IMR-90 (cell line): ENCODE data around the gene PPP1R14C. TPM values are rescaled to one million over a fixed set of nuclear protein-coding genes. Genes with fewer than 3 reads are reported as not detected.

Experiments used
- ATAC-seq: fragments of 200-7000 bp; cut with Tn5 transposase; 2 replicates; pipeline ENCODE4 v1.9.1; 2020; ENCODE audit warnings: low read depth, mild to moderate bottlenecking, moderate library complexity
- BruUV-seq: library from RNA; stranded (reverse); fragments of 400-500 nt; replicated peaks from 2 replicates; lab custom pipeline; 2021; lab: Mats Ljungman, UMichigan
- CTCF ChIA-PET: fragments of 300-600 bp; formaldehyde crosslinking; extraction: SDS; loops from one replicate; lab custom pipeline; 2021; ENCODE audit warnings: antibody characterized with exemption; lab: Yijun Ruan, JAX
- POLR2A ChIA-PET: fragments of 300-600 bp; sonication (Branson Sonifier 250); formaldehyde crosslinking; loops from one replicate; lab custom pipeline; 2022; ENCODE audit warnings: antibody characterized with exemption; ENCODE audit not compliant: unreplicated experiment; lab: Charles Lee
- DNase-seq: peaks from one replicate; pipeline ENCODE4 v3.0.0; 2013
- H2AFZ ChIP-seq: replicated peaks from 2 replicates; pipeline ENCODE3; 2013; ENCODE audit warnings: low read length, mild to moderate bottlenecking; ENCODE audit not compliant: poor library complexity
- H2AK5ac ChIP-seq: 2 replicates; pipeline ENCODE4 v1.6.1; 2013; ENCODE audit warnings: low read depth, low read length, inconsistent platforms
- H2AK9ac ChIP-seq: replicated peaks from 2 replicates; pipeline ENCODE3; 2013; ENCODE audit warnings: mild to moderate bottlenecking, low read depth, low read length, moderate library complexity; ENCODE audit not compliant: poor library complexity
- H2BK120ac ChIP-seq: 2 replicates; pipeline ENCODE4 v1.6.1; 2013; ENCODE audit warnings: low read depth, low read length, inconsistent platforms
- H2BK15ac ChIP-seq: 3 replicates; pipeline ENCODE4 v1.6.1; 2013; ENCODE audit warnings: low read depth, low read length, inconsistent platforms
- H2BK20ac ChIP-seq: 2 replicates; pipeline ENCODE4 v1.6.1; 2013; ENCODE audit warnings: low read depth, mild to moderate bottlenecking, inconsistent platforms, low read length, moderate library complexity
- H2BK5ac ChIP-seq: 2 replicates; pipeline ENCODE4 v1.6.1; 2013; ENCODE audit warnings: mild to moderate bottlenecking, low read depth, low read length, inconsistent platforms; ENCODE audit not compliant: poor library complexity, severe bottlenecking
- H3K14ac ChIP-seq: replicated peaks from 2 replicates; pipeline ENCODE4 v1.6.1; 2013; ENCODE audit warnings: low read depth, low read length, inconsistent platforms
- H3K18ac ChIP-seq: 2 replicates; pipeline ENCODE4 v1.6.1; 2013; ENCODE audit warnings: low read depth, low read length, control low read depth
- H3K23ac ChIP-seq: 2 replicates; pipeline ENCODE4 v1.6.1; 2013; ENCODE audit warnings: low read depth, low read length, inconsistent platforms
- H3K27ac ChIP-seq: 2 replicates; pipeline ENCODE4 v1.5.1; 2013; ENCODE audit warnings: mild to moderate bottlenecking, control low read depth, low read length; ENCODE audit not compliant: insufficient read depth
- H3K27me3 ChIP-seq: 2 replicates; pipeline ENCODE4 v1.6.1; 2013; ENCODE audit warnings: low read length; ENCODE audit not compliant: control insufficient read depth, insufficient read depth
- H3K36me3 ChIP-seq: 2 replicates; pipeline ENCODE4 v1.6.1; 2013; ENCODE audit warnings: low read length, mixed read lengths; ENCODE audit not compliant: control insufficient read depth, insufficient read depth
- H3K4ac ChIP-seq: 2 replicates; pipeline ENCODE4 v1.6.1; 2013; ENCODE audit warnings: low read depth, low read length, inconsistent platforms
- H3K4me1 ChIP-seq: 2 replicates; pipeline ENCODE4 v1.6.1; 2013; ENCODE audit warnings: low read length, mixed read lengths; ENCODE audit not compliant: control insufficient read depth, insufficient read depth
- H3K4me2 ChIP-seq: 2 replicates; pipeline ENCODE4 v1.6.1; 2013; ENCODE audit warnings: low read depth, mild to moderate bottlenecking, control low read depth, low read length, moderate library complexity
- H3K4me3 ChIP-seq: 2 replicates; pipeline ENCODE4 v1.5.1; 2013; ENCODE audit warnings: low read depth, mild to moderate bottlenecking, control low read depth, low read length, moderate library complexity; ENCODE audit not compliant: insufficient read depth
- H3K56ac ChIP-seq: 2 replicates; pipeline ENCODE4 v1.6.1; 2013; ENCODE audit warnings: low read length, inconsistent platforms; ENCODE audit not compliant: insufficient read depth; ENCODE audit errors: extremely low read depth
- H3K79me1 ChIP-seq, 2 experiments: 2 replicates each; pipeline ENCODE4 v1.6.1; 2013; ENCODE audit warnings: low read length in 2 of 2, inconsistent platforms in 1 of 2, low read depth in 1 of 2
- H3K9ac ChIP-seq: 2 replicates; pipeline ENCODE4 v1.6.1; 2013; ENCODE audit warnings: low read depth, low read length, control low read depth
- H3K9me1 ChIP-seq: 2 replicates; pipeline ENCODE4 v1.6.1; 2013; ENCODE audit warnings: low read length, inconsistent platforms; ENCODE audit not compliant: insufficient read depth
- H3K9me3 ChIP-seq: 2 replicates; pipeline ENCODE4 v1.6.1; 2013; ENCODE audit warnings: low read length; ENCODE audit not compliant: control insufficient read depth, insufficient read depth
- H4K20me1 ChIP-seq: 2 replicates; pipeline ENCODE4 v1.6.1; 2013; ENCODE audit warnings: low read length, inconsistent platforms; ENCODE audit not compliant: insufficient read depth
- H4K5ac ChIP-seq: 2 replicates; pipeline ENCODE4 v1.6.1; 2013; ENCODE audit warnings: mild to moderate bottlenecking, low read depth, low read length, control low read depth
- H4K8ac ChIP-seq, 2 experiments: 2 replicates each; pipeline ENCODE4 v1.6.1; 2013; ENCODE audit warnings: low read depth in 2 of 2, low read length in 2 of 2, control low read depth in 1 of 2, inconsistent platforms in 1 of 2
- H4K91ac ChIP-seq: 2 replicates; pipeline ENCODE4 v1.6.1; 2013; ENCODE audit warnings: low read depth, low read length, inconsistent platforms; ENCODE audit not compliant: insufficient read depth
- BHLHE40 ChIP-seq: fragments of 150-350 bp; IDR thresholded peaks from 2 replicates; pipeline ENCODE4 v1.6.1; 2016; ENCODE audit warnings: mild to moderate bottlenecking, low read depth, low read length
- MAFK ChIP-seq: IDR thresholded peaks from 2 replicates; pipeline ENCODE4 v1.6.1; 2012; ENCODE audit warnings: low read depth, low read length, improper control_type of control experiment
- NFE2L2 ChIP-seq: fragments of 150-350 bp; IDR thresholded peaks from 2 replicates; pipeline ENCODE4 v1.6.1; 2016; ENCODE audit warnings: low read depth, mild to moderate bottlenecking, low read length
- POLR2A ChIP-seq: IDR thresholded peaks from 2 replicates; pipeline ENCODE4 v1.6.1; 2012; ENCODE audit warnings: mild to moderate bottlenecking, low read depth, low read length
- RCOR1 ChIP-seq: IDR thresholded peaks from 2 replicates; pipeline ENCODE4 v1.6.1; 2012; ENCODE audit warnings: mild to moderate bottlenecking, low read length, improper control_type of control experiment; ENCODE audit not compliant: insufficient replicate concordance
- RFX5 ChIP-seq: IDR thresholded peaks from 2 replicates; pipeline ENCODE4 v1.8.0; 2012; ENCODE audit warnings: low read depth, mild to moderate bottlenecking, low read length, moderate library complexity
- SMC3 ChIP-seq: fragments of 150-350 bp; IDR thresholded peaks from 2 replicates; pipeline ENCODE4 v1.6.1; 2016; ENCODE audit warnings: low read depth, mild to moderate bottlenecking, antibody characterized with exemption, low read length, moderate library complexity
- USF2 ChIP-seq: fragments of 150-350 bp; IDR thresholded peaks from 2 replicates; pipeline ENCODE4 v1.6.1; 2017; ENCODE audit warnings: mild to moderate bottlenecking, antibody characterized with exemption, low read length, low read depth
- WGBS, 2 experiments: methylation state at CpG; one replicate each; pipeline versions ENCODE4 v1.1.5 to v1.1.7; 2013; ENCODE audit warnings: missing lambda C conversion rate in 2 of 2; ENCODE audit not compliant: insufficient read length in 1 of 2; ENCODE audit errors: extremely low coverage in 2 of 2; 5-methylcytosine and 5-hydroxymethylcytosine counted together
- dilution Hi-C: fragments of 300-500 bp; cut with HindIII; formaldehyde crosslinking; loops from one replicate; pipeline ENCODE4 v1.14.3; 2018; ENCODE audit warnings: low sequenced_read_pairs; ENCODE audit not compliant: unreplicated experiment
- in situ Hi-C: fragments of 300-500 bp; cut with MboI; formaldehyde crosslinking; loops from 3 replicates; pipeline ENCODE4 v1.14.3; 2019; ENCODE audit warnings: low sequenced_read_pairs, inconsistent platforms, mixed read lengths
- intact Hi-C: fragments of 100-400 bp; cut with micrococcal nuclease; formaldehyde crosslinking; loops from 2 replicates; pipeline ENCODE4 v1.10.0; 2022
- polyA plus RNA-seq, 3 experiments: library from polyadenylated mRNA; depleted of rRNA; stranded (reverse); fragments of >200 nt; gene quantifications; 2 replicates each; pipeline ENCODE4 v1.2.3, GENCODE V29; 2012; ENCODE audit warnings: low replicate concordance in 1 of 3
- total RNA-seq: library from RNA; depleted of rRNA; stranded (reverse); fragments of >200 nt; gene quantifications from 2 replicates; pipeline ENCODE4 v1.2.3, GENCODE V29; 2012

Gene PPP1R14C
- total and polyA plus RNA-seq, 2 of the 4 experiments (the other 2 are of a cell fraction): not detected

- no peak overlapping the region for H2AFZ ChIP-seq
- dilution Hi-C loops (no loop called here), in situ Hi-C loops (no loop called here), intact Hi-C loops (no loop called here)
- DNase-seq (no peak), ATAC-seq (no peak)
- H3K4ac ChIP-seq: no peak overlapping the region
- no peak overlapping the region for H3K14ac ChIP-seq
- no peaks in the 10 kb centered on the region for H3K36me3 ChIP-seq
- H3K9me1 ChIP-seq: no peaks in the 10 kb centered on the region
- CTCF ChIA-PET: no interaction called here
- no peak overlapping the region for H3K9ac ChIP-seq
- H3K27me3 ChIP-seq: peaks cover 5% of the 10 kb centered on the region
- peak overlapping the region; percentile 13 for H2AK9ac ChIP-seq
- H3K4me2 ChIP-seq: no peak overlapping the region
- BruUV-seq: no TSS peak
- H3K56ac ChIP-seq: no peak overlapping the region
- H4K5ac ChIP-seq: no peak overlapping the region
- no peak overlapping the region for H4K8ac ChIP-seq
- no peak overlapping the region for H3K4me3 ChIP-seq
- no peak overlapping the region for H2BK15ac ChIP-seq
- no peak overlapping the region for H2AK5ac ChIP-seq
- no peaks in the 10 kb centered on the region for H4K20me1 ChIP-seq
- H4K91ac ChIP-seq: no peak overlapping the region
- H3K4me1 ChIP-seq: no peaks in the 10 kb centered on the region
- H3K18ac ChIP-seq: no peak overlapping the region
- TF ChIP-seq NFE2L2 (no peak), MAFK (no peak), POLR2A (no peak), USF2 (no peak), SMC3 (no peak), RCOR1 (no peak), BHLHE40 (no peak), RFX5 (no peak)
- H2BK5ac ChIP-seq: no peak overlapping the region
- POLR2A ChIA-PET: no interaction called here
- WGBS, 2 experiments: 81% methylated on average over 7 of the region's 8 CpGs; no CpG with 5 or more reads in 1 of the 2 experiments
- no peak overlapping the region for H2BK120ac ChIP-seq
- H3K79me1 ChIP-seq: no peaks in the 10 kb centered on the region
- H3K9me3 ChIP-seq: no peaks in the 10 kb centered on the region
- no peak overlapping the region for H3K27ac ChIP-seq
- no peak overlapping the region for H2BK20ac ChIP-seq
- H3K23ac ChIP-seq: no peak overlapping the region
These were observed 58.4 kb downstream of the PPP1R14C start for GRCh38 chr6:150201285-150201684.
